Stomach (tissue), 4 donors: ENCODE data around the gene PIP5K1B.

Experiments
- CTCF ChIP-seq, 7 experiments: fragments of 450-650 bp in 4 of 7; fragments of 200-600 bp in 3 of 7; sonication (generic) in 3 of 7; IDR thresholded peaks; one replicate each; pipeline ENCODE4 v1.5.1; 2016 to 2019; ENCODE audit warnings: antibody characterized with exemption in 7 of 7, control low read depth in 2 of 7, mild to moderate bottlenecking in 1 of 7
- POLR2A ChIP-seq, 4 donors: fragments of 450-650 bp; IDR thresholded peaks; one replicate each; pipeline ENCODE4 v1.6.1; 2016; ENCODE audit warnings: antibody characterized with exemption in 4 of 4, control low read depth in 2 of 4, mild to moderate bottlenecking in 1 of 4, moderate library complexity in 1 of 4

- TF ChIP-seq CTCF (IDR thresholded peaks at IDR 0.05): no peak
- TF ChIP-seq POLR2A (IDR thresholded peaks at IDR 0.05): no peak
These were observed 299.8 kb downstream of the PIP5K1B start for GRCh38 chr9:69004836-69005235.
